HPDE6-E6E7 (cell line): ENCODE measurements around the gene CDC42BPA.

Source experiments
- DNase-seq: peaks from one replicate; pipeline ENCODE4 v3.0.0; 2011; ENCODE audit warnings: missing footprints; ENCODE audit errors: extremely low spot score

Gene CDC42BPA

GRCh38 chr1:226995365-226996332 lies 322.6 kb downstream of the CDC42BPA start:
- DNase-seq, result no peak

GRCh38 chr1:226994586-226995364 lies 323.5 kb downstream of the CDC42BPA start:
- DNase-seq, result no peak

GRCh38 chr1:226993814-226994585 lies 324.3 kb downstream of the CDC42BPA start:
- no peak for DNase-seq

- DNase-seq, result no peak
Measured at GRCh38 chr1:226991920-226992319, 326.4 kb downstream of the CDC42BPA start.

- DNase-seq, result no peak
Measured at GRCh38 chr1:226990133-226990716, 328.1 kb downstream of the CDC42BPA start.

- no peak for DNase-seq
Measured at GRCh38 chr1:226989085-226989920, 329.0 kb downstream of the CDC42BPA start.

- no peak for DNase-seq
Measured at GRCh38 chr1:226988334-226988666, 330.0 kb downstream of the CDC42BPA start.

- no peak for DNase-seq
Measured at GRCh38 chr1:226987623-226988333, 330.5 kb downstream of the CDC42BPA start.

GRCh38 chr1:226987179-226987536 lies 331.1 kb downstream of the CDC42BPA start:
- no peak for DNase-seq

- DNase-seq, result no peak
Measured at GRCh38 chr1:226986496-226987178, 331.7 kb downstream of the CDC42BPA start.

GRCh38 chr1:226985839-226986463 lies 332.3 kb downstream of the CDC42BPA start:
- DNase-seq, result no peak

GRCh38 chr1:226985239-226985838 lies 333.0 kb downstream of the CDC42BPA start:
- no peak for DNase-seq

- no peak for DNase-seq
Measured at GRCh38 chr1:226984521-226985238, 333.6 kb downstream of the CDC42BPA start.

GRCh38 chr1:226983992-226984364 lies 334.3 kb downstream of the CDC42BPA start:
- no peak for DNase-seq

GRCh38 chr1:226983247-226983991 lies 334.9 kb downstream of the CDC42BPA start:
- no peak for DNase-seq

- no peak for DNase-seq
Measured at GRCh38 chr1:226982451-226983177, 335.7 kb downstream of the CDC42BPA start.

GRCh38 chr1:226981838-226982237 lies 336.5 kb downstream of the CDC42BPA start:
- DNase-seq, result no peak
